H9 (cell line): Measurements from ENCODE around the gene SLC25A53. TPM values are rescaled to one million over a fixed set of nuclear protein-coding genes. Genes with fewer than 3 reads are reported as not detected.
"Not testable (repeated sequence)": the region's sequence is repeated elsewhere in the genome, so short reads cannot be mapped to it uniquely, and the experiment has no call there.

Source experiments
- DNase-seq: peaks from one replicate; pipeline ENCODE4 v3.0.0-alpha.2; 2017
- H2AFZ ChIP-seq: one replicate; pipeline ENCODE4 v1.6.1; 2013; ENCODE audit warnings: mild to moderate bottlenecking, low read length, control low read depth, moderate library complexity
- H2AK5ac ChIP-seq: 2 replicates; pipeline ENCODE4 v1.6.1; 2013; ENCODE audit warnings: low read length, control low read depth, mixed read lengths; ENCODE audit not compliant: insufficient read length
- H2BK120ac ChIP-seq: one replicate; pipeline ENCODE4 v1.6.1; 2013; ENCODE audit warnings: low read depth, mild to moderate bottlenecking, low read length, control low read depth, inconsistent platforms; ENCODE audit not compliant: poor library complexity, severe bottlenecking
- H2BK12ac ChIP-seq: 2 replicates; pipeline ENCODE4 v1.6.1; 2013; ENCODE audit warnings: low read length, control low read depth, mixed read lengths, low read depth; ENCODE audit not compliant: insufficient read length
- H2BK15ac ChIP-seq: 2 replicates; pipeline ENCODE4 v1.6.1; 2013; ENCODE audit warnings: low read depth, low read length, control low read depth
- H2BK20ac ChIP-seq: one replicate; pipeline ENCODE4 v1.6.1; 2013; ENCODE audit warnings: low read depth, mild to moderate bottlenecking, low read length, control low read depth, inconsistent platforms; ENCODE audit not compliant: poor library complexity, severe bottlenecking
- H2BK5ac ChIP-seq: 2 replicates; pipeline ENCODE4 v1.6.1; 2013; ENCODE audit warnings: low read length, control low read depth, mixed read lengths; ENCODE audit not compliant: insufficient read length
- H3K14ac ChIP-seq: 2 replicates; pipeline ENCODE4 v1.6.1; 2013; ENCODE audit warnings: low read length, control low read depth; ENCODE audit not compliant: insufficient read depth
- H3K18ac ChIP-seq: 2 replicates; pipeline ENCODE4 v1.6.1; 2013; ENCODE audit warnings: low read depth, mild to moderate bottlenecking, mixed read lengths, low read length, control low read depth; ENCODE audit not compliant: insufficient read length
- H3K23ac ChIP-seq: 2 replicates; pipeline ENCODE4 v1.6.1; 2013; ENCODE audit warnings: low read length, control low read depth, mixed read lengths, low read depth; ENCODE audit not compliant: insufficient read length
- H3K23me2 ChIP-seq: 2 replicates; pipeline ENCODE4 v1.6.1; 2013; ENCODE audit warnings: low read depth, mild to moderate bottlenecking, mixed read lengths, low read length, control low read depth; ENCODE audit not compliant: insufficient read length, poor library complexity, severe bottlenecking
- H3K27ac ChIP-seq: 2 replicates; pipeline ENCODE4 v1.5.1; 2013; ENCODE audit warnings: low read length, control low read depth, mixed read lengths, low read depth; ENCODE audit not compliant: insufficient read length
- H3K27me3 ChIP-seq: 2 replicates; pipeline ENCODE4 v1.6.1; 2013; ENCODE audit warnings: low read length, control low read depth, inconsistent platforms; ENCODE audit not compliant: insufficient read depth
- H3K4ac ChIP-seq: 2 replicates; pipeline ENCODE4 v1.6.1; 2013; ENCODE audit warnings: low read depth, mild to moderate bottlenecking, control low read depth, inconsistent platforms, low read length, moderate library complexity
- H3K4me1 ChIP-seq: 2 replicates; pipeline ENCODE4 v1.6.1; 2013; ENCODE audit warnings: low read length, control low read depth, inconsistent platforms; ENCODE audit not compliant: insufficient read depth
- H3K4me2 ChIP-seq: 2 replicates; pipeline ENCODE4 v1.6.1; 2013; ENCODE audit warnings: low read length, control low read depth, mixed read lengths; ENCODE audit not compliant: insufficient read length, insufficient read depth
- H3K56ac ChIP-seq: 2 replicates; pipeline ENCODE4 v1.6.1; 2013; ENCODE audit warnings: low read depth, mild to moderate bottlenecking, mixed read lengths, low read length, control low read depth; ENCODE audit not compliant: insufficient read length
- H3K79me1 ChIP-seq: 2 replicates; pipeline ENCODE4 v1.6.1; 2013; ENCODE audit warnings: low read depth, mild to moderate bottlenecking, moderate library complexity, low read length, control low read depth, inconsistent platforms; ENCODE audit not compliant: insufficient read depth, poor library complexity, severe bottlenecking
- H3K79me2 ChIP-seq: 2 replicates; pipeline ENCODE4 v1.6.1; 2013; ENCODE audit warnings: low read length, control low read depth, inconsistent platforms; ENCODE audit not compliant: insufficient read depth
- H3K9ac ChIP-seq: 2 replicates; pipeline ENCODE4 v1.6.1; 2013; ENCODE audit warnings: low read length, control low read depth, mixed read lengths; ENCODE audit not compliant: insufficient read length; ENCODE audit errors: extremely low read depth
- H3K9me3 ChIP-seq: one replicate; pipeline ENCODE4 v1.6.1; 2013; ENCODE audit warnings: low read depth, low read length, inconsistent platforms; ENCODE audit not compliant: control insufficient read depth
- H3T11ph ChIP-seq: one replicate; pipeline ENCODE4 v1.6.1; 2013; ENCODE audit warnings: mild to moderate bottlenecking, low read length, control low read depth, inconsistent platforms
- H4K20me1 ChIP-seq: one replicate; pipeline ENCODE4 v1.6.1; 2013; ENCODE audit not compliant: control insufficient read depth, insufficient read length, insufficient read depth
- H4K5ac ChIP-seq: 2 replicates; pipeline ENCODE4 v1.6.1; 2013; ENCODE audit warnings: low read depth, mild to moderate bottlenecking, mixed read lengths, low read length, control low read depth; ENCODE audit not compliant: insufficient read length
- H4K8ac ChIP-seq: replicated peaks from 2 replicates; pipeline ENCODE4 v1.6.1; 2013; ENCODE audit warnings: low read length, control low read depth, mixed read lengths, low read depth; ENCODE audit not compliant: insufficient read length
- H4K91ac ChIP-seq: 2 replicates; pipeline ENCODE4 v1.6.1; 2013; ENCODE audit warnings: low read depth, mild to moderate bottlenecking, moderate library complexity, mixed read lengths, low read length, control low read depth; ENCODE audit not compliant: insufficient read length
- H3K27ac Mint-ChIP-seq, 3 experiments: 2 replicates in 2 of 3; 3 replicates in 1 of 3; pipeline ENCODE4 v1.8.0; 2020 to 2021; ENCODE audit warnings: mixed read lengths in 3 of 3, mild to moderate bottlenecking in 1 of 3, moderate library complexity in 1 of 3
- H3K27me3 Mint-ChIP-seq: 2 replicates; pipeline ENCODE4 v1.8.0; 2021; ENCODE audit warnings: low read depth, mild to moderate bottlenecking, moderate library complexity, mixed read lengths
- H3K36me3 Mint-ChIP-seq, 3 experiments: 2 replicates in 2 of 3; 3 replicates in 1 of 3; pipeline ENCODE4 v1.8.0; 2020 to 2021; ENCODE audit warnings: low read depth in 3 of 3, mixed read lengths in 3 of 3; ENCODE audit not compliant: insufficient read depth in 1 of 3
- H3K4me1 Mint-ChIP-seq, 2 experiments: 2 replicates each; pipeline ENCODE4 v1.8.0; 2020; ENCODE audit warnings: mixed read lengths in 2 of 2
- H3K4me3 Mint-ChIP-seq, 2 experiments: 2 replicates in 1 of 2; 3 replicates in 1 of 2; pipeline ENCODE4 v1.8.0; 2020 to 2021; ENCODE audit warnings: mild to moderate bottlenecking in 2 of 2, mixed read lengths in 2 of 2, moderate library complexity in 1 of 2
- H3K9me3 Mint-ChIP-seq, 2 experiments: 2 replicates in 1 of 2; 3 replicates in 1 of 2; pipeline ENCODE4 v1.8.0; 2020; ENCODE audit warnings: mild to moderate bottlenecking in 2 of 2, mixed read lengths in 2 of 2, moderate library complexity in 1 of 2
- WGBS: extraction: QIAGEN DNeasy Blood & Tissue Kit; methylation state at CpG from one replicate; pipeline ENCODE4 v1.1.7; 2013; ENCODE audit warnings: missing lambda C conversion rate, low lambda C conversion rate, mixed read lengths; ENCODE audit not compliant: insufficient read length; ENCODE audit errors: extremely low coverage; 5-methylcytosine and 5-hydroxymethylcytosine counted together
- total RNA-seq: library from RNA; stranded (reverse); gene quantifications from 2 replicates; pipeline ENCODE4 v1.2.1, GENCODE V29; 2021

The SLC25A53 gene
- total RNA-seq, 1 experiment from 2014 or later = 1.6 TPM

DNA sequence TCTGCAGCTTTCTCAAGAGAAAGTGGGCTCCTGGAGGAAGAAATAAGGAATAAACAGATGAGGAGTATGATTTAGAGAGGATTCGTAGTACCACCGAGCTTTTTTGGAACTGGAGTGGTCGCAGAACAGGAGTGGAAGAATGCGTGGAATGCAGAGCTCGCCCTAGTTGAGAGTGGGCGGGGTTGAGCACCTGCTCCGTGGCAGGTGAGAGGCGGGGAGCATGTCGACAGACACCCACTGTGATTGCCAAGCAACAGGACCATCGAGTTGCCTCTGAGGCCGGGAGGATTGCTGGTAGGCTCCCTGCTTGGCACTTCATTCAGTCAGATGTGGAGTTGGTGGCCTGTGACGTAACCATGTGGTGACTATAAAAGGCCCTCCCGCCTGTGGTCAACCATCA, 101.9 kb downstream of the SLC25A53 start:
- H3K56ac ChIP-seq, H2BK12ac ChIP-seq, H3K9me3 Mint-ChIP-seq, H3K27me3 ChIP-seq, H3T11ph ChIP-seq, H3K4me2 ChIP-seq, DNase-seq, H2BK120ac ChIP-seq, H3K27ac ChIP-seq, H2AFZ ChIP-seq, H2BK20ac ChIP-seq, H3K36me3 Mint-ChIP-seq, H3K23me2 ChIP-seq, H3K4me1 Mint-ChIP-seq, H3K4me1 ChIP-seq, H2BK15ac ChIP-seq, H3K23ac ChIP-seq, H2BK5ac ChIP-seq, H3K9me3 ChIP-seq, H3K79me2 ChIP-seq, H3K18ac ChIP-seq, H4K20me1 ChIP-seq, H3K9ac ChIP-seq, H3K4me3 Mint-ChIP-seq, H3K14ac ChIP-seq, H3K27me3 Mint-ChIP-seq, H4K8ac ChIP-seq, H4K91ac ChIP-seq, H3K4ac ChIP-seq, H3K79me1 ChIP-seq, H3K27ac Mint-ChIP-seq, H2AK5ac ChIP-seq, H4K5ac ChIP-seq: not testable (repeated sequence)
- WGBS = no CpG with 5 or more reads among the region's 13 CpGs

Other genes with a start within 250 kb of the SLC25A53 start
- gene TMSB15B, start 194.4 kb downstream of the SLC25A53 start, total RNA-seq = 9.6 and 11.1 TPM in 2 replicates
- 0.26 TPM in 1 of 2 replicates, not detected in the other for gene H2BW1, start 143.3 kb downstream of the SLC25A53 start, total RNA-seq
- not detected in 2 replicates for gene H2BW2, start 117.1 kb downstream of the SLC25A53 start, total RNA-seq
- 1.8 and 2.0 TPM in 2 replicates for gene TMSB15C, start 80.8 kb downstream of the SLC25A53 start, total RNA-seq
- 1.5 and 1.8 TPM in 2 replicates for gene ZCCHC18, start 44.5 kb downstream of the SLC25A53 start, total RNA-seq
- gene FAM199X, start 9.4 kb upstream of the SLC25A53 start, total RNA-seq = 12.1 and 14.0 TPM in 2 replicates
- gene ESX1, start 97.9 kb upstream of the SLC25A53 start, total RNA-seq = not detected in 2 replicates